H1 (cell line): Measurements from ENCODE around the gene SLC25A27. TPM values are rescaled to one million over a fixed set of nuclear protein-coding genes. Genes with fewer than 3 reads are reported as not detected.

Source experiments
- RNF2 ChIP-seq: fragments of 200-900, 300-1000 bp; sonication (generic); IDR thresholded peaks from 2 replicates; pipeline ENCODE4 v1.7.1; 2016; ENCODE audit warnings: borderline replicate concordance, low read depth, mild to moderate bottlenecking, antibody characterized with exemption, low read length; ENCODE audit not compliant: poor library complexity, severe bottlenecking; ENCODE audit errors: missing control alignments
- polyA plus RNA-seq, 7 experiments: library from polyadenylated mRNA; depleted of rRNA in 3 of 7; stranded (reverse) in 5 of 7; unstranded in 2 of 7; fragments of >200 nt in 5 of 7; fragments of 200-250 nt in 2 of 7; gene quantifications; 1 replicate in 5 of 7; 2 replicates in 1 of 7; 4 replicates in 1 of 7; pipeline versions ENCODE4 v1.2.1 to v1.2.3, GENCODE V29; 2011 to 2013; ENCODE audit warnings: missing spikeins in 2 of 7, mixed read lengths in 2 of 7
- total RNA-seq: library from RNA; stranded (reverse); fragmentation: NEBNext Ultra II Directional; extraction: Animal tissue kit (Norgen Biotek cat#: 25700); gene quantifications from 2 replicates; pipeline ENCODE4 v1.2.1, GENCODE V29; 2021

SLC25A27 gene
- total and polyA plus RNA-seq, 2 of the 8 experiments (the other 6 are each of a cell fraction or from before 2014, with no cell fraction given), result 7.3 to 8.4 TPM

GRCh38 chr6:46628498-46628897 lies 24.3 kb upstream of the SLC25A27 start (continued):
- no peak for TF ChIP-seq RNF2
